Measurements from ENCODE around the gene ATXN2. TPM values are rescaled to one million over a fixed set of nuclear protein-coding genes. Genes with fewer than 3 reads are reported as not detected.

The ATXN2 gene
- total RNA-seq, 1 experiment from 2014 or later = 56.3 TPM

DNA sequence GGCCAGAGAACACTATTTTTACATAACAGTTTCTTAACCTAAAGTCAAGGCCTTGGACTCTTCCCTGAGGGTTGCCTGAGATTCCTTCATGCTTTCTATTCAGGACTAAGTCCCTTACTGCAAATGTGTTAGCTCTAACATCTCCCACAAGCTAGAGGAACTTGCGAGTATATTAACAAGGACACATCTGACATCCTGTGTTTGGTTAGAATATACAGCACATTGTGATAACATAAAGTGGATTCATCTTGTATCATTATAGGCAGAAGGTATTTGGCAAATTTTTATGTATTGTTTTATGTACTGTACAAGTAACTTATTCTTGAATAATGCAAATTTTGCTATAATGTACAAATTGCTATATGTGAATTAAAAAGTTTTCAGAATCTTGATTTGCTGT, 147.9 kb downstream of the ATXN2 start (continued):
- TF ChIP-seq NFE2L1 (CRISPR knock-in tag; IDR thresholded peaks at IDR 0.05) (no peak), ZBTB21 (CRISPR knock-in tag; IDR thresholded peaks at IDR 0.05; ENCODE audit: borderline replicate concordance) (no peak), PRRX2 (CRISPR knock-in tag; IDR thresholded peaks at IDR 0.05) (no peak), SMAD4 (CRISPR knock-in tag; IDR thresholded peaks at IDR 0.05) (no peak), JUN (CRISPR knock-in tag; IDR thresholded peaks at IDR 0.05) (no peak), MYBL2 (CRISPR knock-in tag; IDR thresholded peaks at IDR 0.05) (no peak)
- TF ChIP-seq, protein P1, sequence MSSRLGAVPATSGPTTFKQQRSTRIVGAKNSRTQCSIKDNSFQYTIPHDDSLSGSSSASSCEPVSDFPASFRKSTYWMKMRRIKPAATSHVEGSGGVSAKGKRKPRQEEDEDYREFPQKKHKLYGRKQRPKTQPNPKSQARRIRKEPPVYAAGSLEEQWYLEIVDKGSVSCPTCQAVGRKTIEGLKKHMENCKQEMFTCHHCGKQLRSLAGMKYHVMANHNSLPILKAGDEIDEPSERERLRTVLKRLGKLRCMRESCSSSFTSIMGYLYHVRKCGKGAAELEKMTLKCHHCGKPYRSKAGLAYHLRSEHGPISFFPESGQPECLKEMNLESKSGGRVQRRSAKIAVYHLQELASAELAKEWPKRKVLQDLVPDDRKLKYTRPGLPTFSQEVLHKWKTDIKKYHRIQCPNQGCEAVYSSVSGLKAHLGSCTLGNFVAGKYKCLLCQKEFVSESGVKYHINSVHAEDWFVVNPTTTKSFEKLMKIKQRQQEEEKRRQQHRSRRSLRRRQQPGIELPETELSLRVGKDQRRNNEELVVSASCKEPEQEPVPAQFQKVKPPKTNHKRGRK (CRISPR knock-in tag; IDR thresholded peaks at IDR 0.05; ENCODE audit: borderline replicate concordance) = no peak

DNA sequence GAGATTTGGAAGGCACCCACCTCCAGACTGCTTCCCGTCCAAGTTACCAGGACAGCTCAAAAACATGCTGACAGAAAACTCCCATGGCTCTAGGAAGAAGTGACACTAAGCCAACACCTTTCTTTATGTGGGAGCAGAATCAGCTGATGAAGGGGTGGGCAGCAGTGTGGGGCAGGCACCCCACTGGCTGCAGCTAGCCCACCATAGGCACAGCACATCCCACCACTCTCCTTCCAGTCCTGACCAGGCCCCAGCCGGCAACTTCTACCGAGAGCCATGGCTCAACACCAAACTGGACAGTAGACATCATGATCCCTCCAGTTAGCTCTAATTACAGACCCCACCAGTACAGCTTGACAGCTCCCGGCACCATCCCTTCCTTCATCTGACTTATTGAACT, 148.4 kb downstream of the ATXN2 start:
- ATAC-seq (no peak), DNase-seq (ENCODE audit: low spot score) (no peak)
- no peak overlapping the region for H3K4me3 Mint-ChIP-seq
- ChIA-PET POLR2A (interaction anchor here (1.4 kb wide), 2 partner anchors 19 to 48 kb away, joined by 3 to 6 read pairs; no protein-coding TSS in a partner anchor), CTCF (interaction anchor here (0.9 to 6.0 kb wide), 11 partner anchors 10 to 82 kb away, joined by 3 to 116 read pairs (median 23); partner anchors contain the start of gene PHETA1)
- H3K27ac Mint-ChIP-seq = peak overlapping the region; percentile 92
- H3K36me3 Mint-ChIP-seq = peaks cover 65% of the 10 kb centered on the region
- TF ChIP-seq ETV6 (CRISPR knock-in tag; IDR thresholded peaks at IDR 0.05) (no peak), ELF4 (CRISPR knock-in tag; IDR thresholded peaks at IDR 0.05; ENCODE audit: low read depth) (no peak), GTF2I (CRISPR knock-in tag; conservative IDR thresholded peaks at IDR 0.05) (no peak), ZBTB21 (CRISPR knock-in tag; IDR thresholded peaks at IDR 0.05; ENCODE audit: borderline replicate concordance) (no peak), ZNF396 (CRISPR knock-in tag; IDR thresholded peaks at IDR 0.05; ENCODE audit: borderline replicate concordance) (no peak), SMAD3 (CRISPR knock-in tag; IDR thresholded peaks at IDR 0.05; ENCODE audit: borderline replicate concordance) (no peak), MXD4 (CRISPR knock-in tag; IDR thresholded peaks at IDR 0.05; ENCODE audit: borderline replicate concordance) (no peak), ZNF219 (CRISPR knock-in tag; IDR thresholded peaks at IDR 0.05; ENCODE audit: borderline replicate concordance) (no peak)
- TF ChIP-seq, protein P2, sequence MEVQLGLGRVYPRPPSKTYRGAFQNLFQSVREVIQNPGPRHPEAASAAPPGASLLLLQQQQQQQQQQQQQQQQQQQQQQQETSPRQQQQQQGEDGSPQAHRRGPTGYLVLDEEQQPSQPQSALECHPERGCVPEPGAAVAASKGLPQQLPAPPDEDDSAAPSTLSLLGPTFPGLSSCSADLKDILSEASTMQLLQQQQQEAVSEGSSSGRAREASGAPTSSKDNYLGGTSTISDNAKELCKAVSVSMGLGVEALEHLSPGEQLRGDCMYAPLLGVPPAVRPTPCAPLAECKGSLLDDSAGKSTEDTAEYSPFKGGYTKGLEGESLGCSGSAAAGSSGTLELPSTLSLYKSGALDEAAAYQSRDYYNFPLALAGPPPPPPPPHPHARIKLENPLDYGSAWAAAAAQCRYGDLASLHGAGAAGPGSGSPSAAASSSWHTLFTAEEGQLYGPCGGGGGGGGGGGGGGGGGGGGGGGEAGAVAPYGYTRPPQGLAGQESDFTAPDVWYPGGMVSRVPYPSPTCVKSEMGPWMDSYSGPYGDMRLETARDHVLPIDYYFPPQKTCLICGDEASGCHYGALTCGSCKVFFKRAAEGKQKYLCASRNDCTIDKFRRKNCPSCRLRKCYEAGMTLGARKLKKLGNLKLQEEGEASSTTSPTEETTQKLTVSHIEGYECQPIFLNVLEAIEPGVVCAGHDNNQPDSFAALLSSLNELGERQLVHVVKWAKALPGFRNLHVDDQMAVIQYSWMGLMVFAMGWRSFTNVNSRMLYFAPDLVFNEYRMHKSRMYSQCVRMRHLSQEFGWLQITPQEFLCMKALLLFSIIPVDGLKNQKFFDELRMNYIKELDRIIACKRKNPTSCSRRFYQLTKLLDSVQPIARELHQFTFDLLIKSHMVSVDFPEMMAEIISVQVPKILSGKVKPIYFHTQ (CRISPR knock-in tag; IDR thresholded peaks at IDR 0.05) = no peak
- TF ChIP-seq, protein P3, sequence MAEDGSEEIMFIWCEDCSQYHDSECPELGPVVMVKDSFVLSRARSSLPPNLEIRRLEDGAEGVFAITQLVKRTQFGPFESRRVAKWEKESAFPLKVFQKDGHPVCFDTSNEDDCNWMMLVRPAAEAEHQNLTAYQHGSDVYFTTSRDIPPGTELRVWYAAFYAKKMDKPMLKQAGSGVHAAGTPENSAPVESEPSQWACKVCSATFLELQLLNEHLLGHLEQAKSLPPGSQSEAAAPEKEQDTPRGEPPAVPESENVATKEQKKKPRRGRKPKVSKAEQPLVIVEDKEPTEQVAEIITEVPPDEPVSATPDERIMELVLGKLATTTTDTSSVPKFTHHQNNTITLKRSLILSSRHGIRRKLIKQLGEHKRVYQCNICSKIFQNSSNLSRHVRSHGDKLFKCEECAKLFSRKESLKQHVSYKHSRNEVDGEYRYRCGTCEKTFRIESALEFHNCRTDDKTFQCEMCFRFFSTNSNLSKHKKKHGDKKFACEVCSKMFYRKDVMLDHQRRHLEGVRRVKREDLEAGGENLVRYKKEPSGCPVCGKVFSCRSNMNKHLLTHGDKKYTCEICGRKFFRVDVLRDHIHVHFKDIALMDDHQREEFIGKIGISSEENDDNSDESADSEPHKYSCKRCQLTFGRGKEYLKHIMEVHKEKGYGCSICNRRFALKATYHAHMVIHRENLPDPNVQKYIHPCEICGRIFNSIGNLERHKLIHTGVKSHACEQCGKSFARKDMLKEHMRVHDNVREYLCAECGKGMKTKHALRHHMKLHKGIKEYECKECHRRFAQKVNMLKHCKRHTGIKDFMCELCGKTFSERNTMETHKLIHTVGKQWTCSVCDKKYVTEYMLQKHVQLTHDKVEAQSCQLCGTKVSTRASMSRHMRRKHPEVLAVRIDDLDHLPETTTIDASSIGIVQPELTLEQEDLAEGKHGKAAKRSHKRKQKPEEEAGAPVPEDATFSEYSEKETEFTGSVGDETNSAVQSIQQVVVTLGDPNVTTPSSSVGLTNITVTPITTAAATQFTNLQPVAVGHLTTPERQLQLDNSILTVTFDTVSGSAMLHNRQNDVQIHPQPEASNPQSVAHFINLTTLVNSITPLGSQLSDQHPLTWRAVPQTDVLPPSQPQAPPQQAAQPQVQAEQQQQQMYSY (CRISPR knock-in tag; IDR thresholded peaks at IDR 0.05) = no peak
- TF ChIP-seq, protein P4, sequence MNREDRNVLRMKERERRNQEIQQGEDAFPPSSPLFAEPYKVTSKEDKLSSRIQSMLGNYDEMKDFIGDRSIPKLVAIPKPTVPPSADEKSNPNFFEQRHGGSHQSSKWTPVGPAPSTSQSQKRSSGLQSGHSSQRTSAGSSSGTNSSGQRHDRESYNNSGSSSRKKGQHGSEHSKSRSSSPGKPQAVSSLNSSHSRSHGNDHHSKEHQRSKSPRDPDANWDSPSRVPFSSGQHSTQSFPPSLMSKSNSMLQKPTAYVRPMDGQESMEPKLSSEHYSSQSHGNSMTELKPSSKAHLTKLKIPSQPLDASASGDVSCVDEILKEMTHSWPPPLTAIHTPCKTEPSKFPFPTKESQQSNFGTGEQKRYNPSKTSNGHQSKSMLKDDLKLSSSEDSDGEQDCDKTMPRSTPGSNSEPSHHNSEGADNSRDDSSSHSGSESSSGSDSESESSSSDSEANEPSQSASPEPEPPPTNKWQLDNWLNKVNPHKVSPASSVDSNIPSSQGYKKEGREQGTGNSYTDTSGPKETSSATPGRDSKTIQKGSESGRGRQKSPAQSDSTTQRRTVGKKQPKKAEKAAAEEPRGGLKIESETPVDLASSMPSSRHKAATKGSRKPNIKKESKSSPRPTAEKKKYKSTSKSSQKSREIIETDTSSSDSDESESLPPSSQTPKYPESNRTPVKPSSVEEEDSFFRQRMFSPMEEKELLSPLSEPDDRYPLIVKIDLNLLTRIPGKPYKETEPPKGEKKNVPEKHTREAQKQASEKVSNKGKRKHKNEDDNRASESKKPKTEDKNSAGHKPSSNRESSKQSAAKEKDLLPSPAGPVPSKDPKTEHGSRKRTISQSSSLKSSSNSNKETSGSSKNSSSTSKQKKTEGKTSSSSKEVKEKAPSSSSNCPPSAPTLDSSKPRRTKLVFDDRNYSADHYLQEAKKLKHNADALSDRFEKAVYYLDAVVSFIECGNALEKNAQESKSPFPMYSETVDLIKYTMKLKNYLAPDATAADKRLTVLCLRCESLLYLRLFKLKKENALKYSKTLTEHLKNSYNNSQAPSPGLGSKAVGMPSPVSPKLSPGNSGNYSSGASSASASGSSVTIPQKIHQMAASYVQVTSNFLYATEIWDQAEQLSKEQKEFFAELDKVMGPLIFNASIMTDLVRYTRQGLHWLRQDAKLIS (CRISPR knock-in tag; IDR thresholded peaks at IDR 0.05; ENCODE audit: borderline replicate concordance) = no peak
- H3K9me3 Mint-ChIP-seq = no peaks in the 10 kb centered on the region
- H3K4me1 Mint-ChIP-seq = peaks cover 11% of the 10 kb centered on the region
- H3K27me3 Mint-ChIP-seq (ENCODE audit: low read depth) = no peaks in the 10 kb centered on the region

Data from WTC11 (cell line).